HG02884 (cell line): ENCODE data around the gene SMAD6.
"Not testable (repeated sequence)": the region's sequence is repeated elsewhere in the genome, so short reads cannot be mapped to it uniquely, and the experiment has no call there.

Source experiments
- ATAC-seq: cut with Tn5 transposase; IDR thresholded peaks from one replicate; pipeline ENCODE4 v1.9.1; 2021; ENCODE audit warnings: mild to moderate bottlenecking, moderate library complexity; ENCODE audit not compliant: unreplicated experiment

SMAD6 gene

GRCh38 chr15:66674756-66675155, 27.3 kb upstream of the SMAD6 start:
- ATAC-seq, result no peak

- no peak for ATAC-seq
These were observed 26.6 kb upstream of the SMAD6 start for GRCh38 chr15:66675446-66675845.

GRCh38 chr15:66677336-66677735, 24.7 kb upstream of the SMAD6 start:
- ATAC-seq, result no peak

GRCh38 chr15:66679061-66679656, 22.9 kb upstream of the SMAD6 start:
- no peak for ATAC-seq

GRCh38 chr15:66679657-66680108, 22.4 kb upstream of the SMAD6 start:
- no peak for ATAC-seq

GRCh38 chr15:66680502-66680901, 21.5 kb upstream of the SMAD6 start:
- no peak for ATAC-seq

GRCh38 chr15:66681395-66681794, 20.6 kb upstream of the SMAD6 start:
- ATAC-seq, result no peak

GRCh38 chr15:66682246-66682645, 19.8 kb upstream of the SMAD6 start:
- no peak for ATAC-seq

- ATAC-seq, result no peak
These were observed 19.2 kb upstream of the SMAD6 start for GRCh38 chr15:66682865-66683264.

GRCh38 chr15:66684136-66684681, 17.8 kb upstream of the SMAD6 start:
- no peak for ATAC-seq

GRCh38 chr15:66685638-66686150, 16.3 kb upstream of the SMAD6 start:
- no peak for ATAC-seq

GRCh38 chr15:66690912-66691311, 11.1 kb upstream of the SMAD6 start:
- ATAC-seq, result not testable (repeated sequence)

GRCh38 chr15:66691727-66692126, 10.3 kb upstream of the SMAD6 start:
- ATAC-seq, result no peak

- ATAC-seq, result no peak
These were observed 9.6 kb upstream of the SMAD6 start for GRCh38 chr15:66692391-66692790.

- ATAC-seq, result no peak
These were observed 9.0 kb upstream of the SMAD6 start for GRCh38 chr15:66692808-66693596.

- ATAC-seq, result no peak
These were observed 5.3 kb upstream of the SMAD6 start for GRCh38 chr15:66696770-66697169.

- ATAC-seq, result no peak
These were observed 3.6 kb upstream of the SMAD6 start for GRCh38 chr15:66698318-66698961.

- ATAC-seq, result no peak
These were observed 3.1 kb upstream of the SMAD6 start for GRCh38 chr15:66698971-66699370.

- ATAC-seq, result no peak
These were observed 1.6 kb upstream of the SMAD6 start for GRCh38 chr15:66700412-66700801.

GRCh38 chr15:66700802-66701421, 1.1 kb upstream of the SMAD6 start:
- peak; percentile 50 for ATAC-seq

GRCh38 chr15:66701422-66702034, 508 bp upstream of the SMAD6 start:
- ATAC-seq, result peak; percentile 26
